Endothelial cell of umbilical vein (primary cell): ENCODE data around the gene CCT2. TPM values are rescaled to one million over a fixed set of nuclear protein-coding genes. Genes with fewer than 3 reads are reported as not detected.

Experiments used
- BruUV-seq: library from RNA; stranded (reverse); fragments of 400-500 nt; replicated peaks from 2 replicates; lab custom pipeline; 2021; lab: Mats Ljungman, UMichigan
- CTCF ChIA-PET: fragments of 300-600, 350-600 bp; sonication (Branson Sonifier 250); formaldehyde crosslinking; loops from one replicate; lab custom pipeline; 2021; ENCODE audit warnings: antibody characterized with exemption, inconsistent platforms; lab: Charles Lee
- POLR2A ChIA-PET: fragments of 300-600, 350-600 bp; sonication (Branson Sonifier 250); formaldehyde crosslinking; loops from one replicate; lab custom pipeline; 2021; ENCODE audit warnings: antibody characterized with exemption, inconsistent platforms; lab: Charles Lee
- DNase-seq: peaks from one replicate; pipeline ENCODE4 v3.0.0-alpha.2; 2011; ENCODE audit warnings: low read depth, low spot score
- FAIRE-seq: peaks from 2 replicates; lab custom pipeline; 2011; peaks lifted over from hg19 to GRCh38; lab: Jason Lieb, UNC
- H2AFZ ChIP-seq: 2 replicates; pipeline ENCODE4 v1.6.0; 2012; ENCODE audit warnings: low read depth, low read length, control low read depth, inconsistent platforms
- H3K27ac ChIP-seq: 2 replicates; pipeline ENCODE4 v1.5.1; 2011; ENCODE audit warnings: low read depth, mild to moderate bottlenecking, control low read depth, low read length, moderate library complexity; ENCODE audit not compliant: insufficient read depth
- H3K27me3 ChIP-seq, 2 experiments: 2 replicates each; pipeline versions ENCODE4 v1.6.0 to v1.6.1; 2011; ENCODE audit warnings: low read length in 2 of 2, mixed read lengths in 1 of 2; ENCODE audit not compliant: control insufficient read depth in 2 of 2, insufficient read depth in 2 of 2
- H3K36me3 ChIP-seq, 2 experiments: 2 replicates in 1 of 2; 3 replicates in 1 of 2; pipeline ENCODE4 v1.5.1; 2011; ENCODE audit warnings: low read length in 2 of 2, mild to moderate bottlenecking in 1 of 2, moderate library complexity in 1 of 2; ENCODE audit not compliant: control insufficient read depth in 2 of 2, insufficient read depth in 2 of 2; ENCODE audit errors: extremely low read depth in 1 of 2
- H3K4me1 ChIP-seq: 3 replicates; pipeline ENCODE4 v1.5.1; 2011; ENCODE audit warnings: mild to moderate bottlenecking, low read length; ENCODE audit not compliant: control insufficient read depth, insufficient read depth; ENCODE audit errors: extremely low read depth
- H3K4me2 ChIP-seq: 2 replicates; pipeline ENCODE4 v1.6.1; 2011; ENCODE audit warnings: low read length, control low read depth, mixed read lengths; ENCODE audit not compliant: insufficient read depth
- H3K4me3 ChIP-seq, 3 experiments: fragments of 200-600 bp in 1 of 3; sonication (generic), shearing (Covaris generic) in 1 of 3; replicated peaks in 1 of 3; 2 replicates each; pipeline ENCODE4 v1.5.1; 2011 to 2016; ENCODE audit warnings: control low read depth in 3 of 3, low read length in 3 of 3, mild to moderate bottlenecking in 2 of 3, inconsistent platforms in 1 of 3, low read depth in 1 of 3, moderate library complexity in 1 of 3; ENCODE audit not compliant: insufficient read depth in 1 of 3
- H3K79me2 ChIP-seq: 2 replicates; pipeline ENCODE4 v1.6.0; 2012; ENCODE audit warnings: low read length, inconsistent platforms; ENCODE audit not compliant: control insufficient read depth, insufficient read depth
- H3K9ac ChIP-seq: replicated peaks from 2 replicates; pipeline ENCODE3; 2011; ENCODE audit warnings: low read length, control low read depth; ENCODE audit not compliant: insufficient read depth; ENCODE audit errors: extremely low read depth
- H3K9me1 ChIP-seq: replicated peaks from 3 replicates; pipeline ENCODE4 v1.6.0; 2011; ENCODE audit warnings: mild to moderate bottlenecking, low read length; ENCODE audit not compliant: control insufficient read depth, insufficient read depth; ENCODE audit errors: extremely low read depth
- H3K9me3 ChIP-seq: replicated peaks from 2 replicates; pipeline ENCODE4 v1.5.1; 2012; ENCODE audit warnings: low read length, inconsistent platforms; ENCODE audit not compliant: control insufficient read depth, insufficient read depth
- H4K20me1 ChIP-seq: replicated peaks from 2 replicates; pipeline ENCODE3; 2011; ENCODE audit warnings: mild to moderate bottlenecking, low read length; ENCODE audit not compliant: control insufficient read depth, insufficient read depth; ENCODE audit errors: extremely low read depth
- CTCF ChIP-seq, 2 donors: IDR thresholded peaks; 1 replicate in 1 of 2; 2 replicates in 1 of 2; pipeline ENCODE4 v1.5.1; 2011; ENCODE audit warnings: low read length in 2 of 2, mild to moderate bottlenecking in 2 of 2, moderate library complexity in 2 of 2, control low read depth in 1 of 2, inconsistent platforms in 1 of 2, low read depth in 1 of 2; ENCODE audit not compliant: insufficient read depth in 1 of 2; ENCODE audit errors: extremely low read depth in 1 of 2
- EZH2 ChIP-seq: IDR thresholded peaks from 2 replicates; pipeline ENCODE4 v1.6.1; 2012; ENCODE audit warnings: borderline replicate concordance, low read depth, mild to moderate bottlenecking, moderate library complexity, low read length, inconsistent platforms; ENCODE audit not compliant: severe bottlenecking
- FOS ChIP-seq: IDR thresholded peaks from 2 replicates; pipeline ENCODE4 v1.6.1; 2011; ENCODE audit warnings: mild to moderate bottlenecking, low read length, moderate library complexity, borderline replicate concordance; ENCODE audit not compliant: insufficient read depth
- GATA2 ChIP-seq: IDR thresholded peaks from 2 replicates; pipeline ENCODE4 v1.7.0; 2011; ENCODE audit warnings: low read depth, mild to moderate bottlenecking, moderate library complexity, mixed read lengths, low read length; ENCODE audit not compliant: insufficient read length, insufficient read depth
- JUN ChIP-seq: IDR thresholded peaks from 2 replicates; pipeline ENCODE4 v1.6.1; 2011; ENCODE audit warnings: borderline replicate concordance, low read depth; ENCODE audit not compliant: insufficient read length, insufficient read depth
- MYC ChIP-seq: IDR thresholded peaks from one replicate; pipeline ENCODE4 v1.6.1; 2011; ENCODE audit warnings: mild to moderate bottlenecking, low read depth, low read length
- POLR2A ChIP-seq: IDR thresholded peaks from 2 replicates; pipeline ENCODE4 v1.6.1; 2012; ENCODE audit warnings: low read depth, mild to moderate bottlenecking, control low read depth, low read length
- POLR2AphosphoS5 ChIP-seq: IDR thresholded peaks from 2 replicates; pipeline ENCODE4 v1.6.1; 2012; ENCODE audit warnings: low read depth, mild to moderate bottlenecking, control low read depth, low read length, moderate library complexity; ENCODE audit not compliant: insufficient read depth
- dilution Hi-C: fragments of 300-500 bp; cut with MboI; formaldehyde crosslinking; loops from one replicate; pipeline ENCODE4 v1.15.0; 2019; ENCODE audit warnings: low sequenced_read_pairs; ENCODE audit not compliant: extremely low pct_ligation_motif_present
- intact Hi-C: fragments of 100-400 bp; cut with micrococcal nuclease; formaldehyde crosslinking; loops from one replicate; pipeline ENCODE4 v1.10.0; 2022
- polyA plus RNA-seq, 4 experiments: library from polyadenylated mRNA; depleted of rRNA in 3 of 4; stranded (reverse) in 3 of 4; unstranded in 1 of 4; fragments of >200 nt; gene quantifications; 2 replicates each; pipeline versions ENCODE4 v1.2.1 to v1.2.3, GENCODE V29; 2011 to 2012; ENCODE audit warnings: missing spikeins in 1 of 4
- total RNA-seq: library from RNA; stranded (reverse); gene quantifications from 2 replicates; pipeline ENCODE4 v1.2.3, GENCODE V29; 2021
- TF ChIP-seq, protein P1 (sequence below): IDR thresholded peaks from 2 replicates; pipeline ENCODE4 v1.6.1; 2011; ENCODE audit not compliant: insufficient read depth, insufficient read length

The CCT2 gene
- total and polyA plus RNA-seq, 2 donors (not counting 3 experiments of a cell fraction or from before 2014, with no cell fraction given), result 138 to 245 TPM

DNA sequence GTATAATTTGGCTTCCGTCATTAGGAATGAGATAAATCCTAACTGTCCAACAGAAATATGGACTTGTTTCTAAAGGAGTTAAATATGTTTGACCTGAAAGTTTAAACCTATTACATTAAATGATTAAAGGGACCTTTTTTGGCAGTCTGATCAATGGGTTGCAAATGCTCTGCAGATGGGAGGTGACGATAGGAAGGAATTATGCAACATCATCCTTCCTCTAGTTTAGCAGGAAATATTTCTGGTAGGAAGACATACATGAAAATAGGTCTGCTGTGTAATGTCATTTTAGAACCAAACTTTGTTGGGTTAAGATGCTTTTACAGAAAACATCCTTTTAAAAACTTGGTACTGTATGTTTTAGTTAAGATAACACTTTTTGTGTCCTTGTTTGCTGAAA, 22.9 kb downstream of the CCT2 start:
- Histone ChIP-seq H3K27me3 (peaks cover under 1 to 2% of the 10 kb centered on the region in 2 experiments), H3K27ac (no peak overlapping the region), H4K20me1 (no peaks in the 10 kb centered on the region), H2AFZ (no peak overlapping the region), H3K4me3 (no peak overlapping the region), H3K79me2 (no peaks in the 10 kb centered on the region), H3K36me3 (no peaks in the 10 kb centered on the region), H3K4me2 (no peak overlapping the region), H3K9me3 (no peaks in the 10 kb centered on the region), H3K9ac (no peak overlapping the region), H3K9me1 (no peaks in the 10 kb centered on the region), H3K4me1 (peaks cover 4% of the 10 kb centered on the region)
- intact Hi-C loops, result no loop called here
- dilution Hi-C loops, result no loop called here
- BruUV-seq, result no TSS peak
- CTCF ChIA-PET, result interaction anchor here (3.0 kb wide), 1 partner anchor 10 kb away, joined by 12 read pairs; no protein-coding TSS in a partner anchor
- DNase-seq, result no peak
- POLR2A ChIA-PET, result no interaction called here
- TF ChIP-seq FOS, result no peak
- no peak for TF ChIP-seq POLR2AphosphoS5
- TF ChIP-seq EZH2, result no peak
- no peak for TF ChIP-seq CTCF (IDR thresholded peaks at IDR 0.05; ENCODE audit: extremely low read depth in 1 of 2, insufficient read depth in 1 of 2, low read depth in 1 of 2, low read length in 2 of 2)
- TF ChIP-seq MYC, result no peak
- TF ChIP-seq GATA2, result no peak
- no peak for TF ChIP-seq POLR2A
- TF ChIP-seq JUN, result no peak
- TF ChIP-seq, protein P1, sequence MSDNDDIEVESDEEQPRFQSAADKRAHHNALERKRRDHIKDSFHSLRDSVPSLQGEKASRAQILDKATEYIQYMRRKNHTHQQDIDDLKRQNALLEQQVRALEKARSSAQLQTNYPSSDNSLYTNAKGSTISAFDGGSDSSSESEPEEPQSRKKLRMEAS, result no peak
- peak; percentile 59 for FAIRE-seq
